MM.1S (cell line): Measurements from ENCODE around the gene WNT4.
"Not testable (repeated sequence)": the region's sequence is repeated elsewhere in the genome, so short reads cannot be mapped to it uniquely, and the experiment has no call there.

Experiments used
- EZH2 ChIP-seq: fragments of 300-600 bp; sonication (generic); optimal IDR thresholded peaks from 2 replicates; pipeline ENCODE3; 2017; ENCODE audit warnings: low read depth, mild to moderate bottlenecking, antibody characterized with exemption, low read length, mixed read lengths
- EZH2phosphoT487 ChIP-seq: fragments of 300-600 bp; sonication (generic); IDR thresholded peaks from 2 replicates; pipeline ENCODE4 v1.6.1; 2018; ENCODE audit warnings: antibody characterized with exemption, low read length
- TF ChIP-seq, protein P1 (sequence below): fragments of 300-600 bp; sonication (generic); IDR thresholded peaks from 2 replicates; pipeline ENCODE4 v1.5.1; 2016; ENCODE audit warnings: antibody characterized with exemption, low read length, mixed read lengths

DNA sequence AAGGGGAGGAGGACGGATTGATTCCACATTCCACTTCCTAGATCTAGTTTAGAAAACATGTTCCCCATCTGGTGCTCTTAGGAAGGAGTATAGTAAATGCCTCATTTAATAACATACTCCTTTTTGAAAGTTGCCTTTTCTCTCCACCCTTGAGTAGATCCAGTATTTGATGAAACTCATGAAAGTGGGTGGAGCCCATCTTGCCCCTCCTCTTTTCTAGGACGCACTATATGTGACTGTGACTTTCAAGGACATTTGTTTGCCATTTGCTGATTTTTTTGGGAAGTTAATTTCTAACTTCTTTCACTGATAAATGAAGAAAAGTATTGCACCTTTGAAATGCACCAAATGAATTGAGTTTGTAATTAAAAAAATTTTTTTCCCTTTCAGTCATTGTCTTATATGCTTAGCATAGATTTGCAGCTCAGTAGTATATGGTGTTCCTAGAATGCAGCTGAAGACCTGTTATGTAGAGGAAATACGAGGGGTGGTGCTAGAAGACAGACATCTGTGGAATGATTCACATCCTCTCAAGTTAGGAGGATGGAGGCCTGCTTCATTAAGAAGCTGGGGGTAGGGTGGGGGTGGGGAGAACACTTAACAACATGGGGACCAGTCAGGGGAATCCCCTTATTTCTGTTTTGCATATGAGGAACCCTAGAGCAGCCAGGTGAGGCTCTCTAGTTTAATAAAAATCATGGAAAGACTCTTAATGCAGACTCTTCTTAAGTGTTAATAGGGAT lies 50.7 kb downstream of the WNT4 start:
- TF ChIP-seq, protein P1, sequence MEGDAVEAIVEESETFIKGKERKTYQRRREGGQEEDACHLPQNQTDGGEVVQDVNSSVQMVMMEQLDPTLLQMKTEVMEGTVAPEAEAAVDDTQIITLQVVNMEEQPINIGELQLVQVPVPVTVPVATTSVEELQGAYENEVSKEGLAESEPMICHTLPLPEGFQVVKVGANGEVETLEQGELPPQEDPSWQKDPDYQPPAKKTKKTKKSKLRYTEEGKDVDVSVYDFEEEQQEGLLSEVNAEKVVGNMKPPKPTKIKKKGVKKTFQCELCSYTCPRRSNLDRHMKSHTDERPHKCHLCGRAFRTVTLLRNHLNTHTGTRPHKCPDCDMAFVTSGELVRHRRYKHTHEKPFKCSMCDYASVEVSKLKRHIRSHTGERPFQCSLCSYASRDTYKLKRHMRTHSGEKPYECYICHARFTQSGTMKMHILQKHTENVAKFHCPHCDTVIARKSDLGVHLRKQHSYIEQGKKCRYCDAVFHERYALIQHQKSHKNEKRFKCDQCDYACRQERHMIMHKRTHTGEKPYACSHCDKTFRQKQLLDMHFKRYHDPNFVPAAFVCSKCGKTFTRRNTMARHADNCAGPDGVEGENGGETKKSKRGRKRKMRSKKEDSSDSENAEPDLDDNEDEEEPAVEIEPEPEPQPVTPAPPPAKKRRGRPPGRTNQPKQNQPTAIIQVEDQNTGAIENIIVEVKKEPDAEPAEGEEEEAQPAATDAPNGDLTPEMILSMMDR: not testable (repeated sequence)
- not testable (repeated sequence) for TF ChIP-seq EZH2, EZH2phosphoT487
